Mucosa of rectum (tissue), 2 donors: ENCODE measurements around the gene TMEM63C.

Experiments
- H3K27ac ChIP-seq, 2 donors: one replicate each; pipeline ENCODE4 v1.7.0; 2013; ENCODE audit warnings: inconsistent platforms in 2 of 2, low read depth in 2 of 2, low read length in 2 of 2
- H3K27me3 ChIP-seq, 2 donors: one replicate each; pipeline ENCODE4 v1.7.0; 2013; ENCODE audit warnings: low read length in 2 of 2; ENCODE audit not compliant: control insufficient read depth in 2 of 2, insufficient read depth in 2 of 2
- H3K36me3 ChIP-seq, 2 donors: one replicate each; pipeline ENCODE4 v1.7.0; 2013; ENCODE audit warnings: low read length in 2 of 2; ENCODE audit not compliant: control insufficient read depth in 2 of 2, insufficient read depth in 2 of 2
- H3K4me1 ChIP-seq, 2 donors: one replicate each; pipeline ENCODE4 v1.7.0; 2013; ENCODE audit warnings: low read length in 2 of 2, mild to moderate bottlenecking in 1 of 2; ENCODE audit not compliant: control insufficient read depth in 2 of 2, insufficient read depth in 2 of 2
- H3K4me3 ChIP-seq, 2 donors: one replicate each; pipeline ENCODE4 v1.7.0; 2013; ENCODE audit warnings: low read length in 2 of 2
- H3K9ac ChIP-seq, 2 donors: one replicate each; pipeline ENCODE4 v1.7.0; 2013; ENCODE audit warnings: low read length in 2 of 2, low read depth in 1 of 2, mild to moderate bottlenecking in 1 of 2
- H3K9me3 ChIP-seq, 2 donors: one replicate each; pipeline ENCODE4 v1.7.0; 2013; ENCODE audit warnings: low read length in 2 of 2; ENCODE audit not compliant: control insufficient read depth in 2 of 2
- donor health status: healthy.
- donor health status: Normal muscosa, but diverticular disease.

Gene TMEM63C

GRCh38 chr14:77250927-77251326 lies 69.3 kb downstream of the TMEM63C start:
- Histone ChIP-seq H3K36me3 (no peaks in the 10 kb centered on the region), H3K27ac (no peak overlapping the region), H3K9ac (no peak overlapping the region), H3K4me1 (no peaks in the 10 kb centered on the region), H3K27me3 (no peaks in the 10 kb centered on the region), H3K4me3 (no peak overlapping the region), H3K9me3 (no peaks in the 10 kb centered on the region)

GRCh38 chr14:77251870-77252269 lies 70.3 kb downstream of the TMEM63C start:
- Histone ChIP-seq H3K4me1 (no peaks in the 10 kb centered on the region), H3K9me3 (no peaks in the 10 kb centered on the region), H3K27me3 (no peaks in the 10 kb centered on the region), H3K27ac (no peak overlapping the region), H3K36me3 (no peaks in the 10 kb centered on the region), H3K9ac (no peak overlapping the region), H3K4me3 (no peak overlapping the region)

DNA sequence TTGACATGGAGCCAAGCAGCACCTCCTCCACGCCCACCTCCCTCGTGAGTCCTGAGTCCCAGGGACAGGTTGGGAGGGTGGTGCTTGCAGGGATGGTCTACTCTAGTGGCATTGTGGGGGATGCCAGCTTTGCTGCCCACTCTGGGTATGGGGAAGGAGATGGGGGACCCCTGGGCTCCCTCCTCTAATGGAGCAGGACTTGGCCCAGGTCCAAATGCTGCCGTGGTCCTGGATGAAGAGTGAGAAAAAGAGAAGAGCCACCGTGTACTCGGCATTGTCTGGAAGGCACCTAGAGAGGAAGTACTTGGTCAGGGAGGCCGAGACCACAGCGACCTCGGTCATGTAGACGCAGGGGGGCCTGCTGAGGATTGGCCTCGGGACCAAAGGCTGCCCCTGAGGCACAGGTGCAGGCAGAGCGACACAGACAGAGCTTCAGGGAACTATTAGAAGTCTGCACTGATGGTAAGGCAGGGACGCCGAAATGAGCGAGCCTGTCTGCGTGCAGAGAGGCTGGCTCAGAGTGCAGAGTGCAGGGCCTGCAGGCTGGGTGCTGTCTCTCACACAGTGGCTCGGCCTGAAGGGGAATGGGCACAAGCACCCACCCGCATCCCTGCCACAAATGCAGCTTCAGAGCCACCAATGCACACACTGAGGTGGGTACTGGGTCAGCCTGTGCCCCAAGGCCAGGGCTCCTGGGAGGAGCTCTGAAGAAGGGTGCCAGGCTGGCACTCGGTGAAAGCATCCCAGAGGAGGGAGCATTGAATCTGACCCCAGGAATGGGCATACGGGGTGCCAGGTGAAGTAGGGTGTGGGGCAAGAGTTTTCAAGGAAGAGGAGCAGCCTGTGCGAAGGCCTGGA lies 72.0 kb downstream of the TMEM63C start:
- Histone ChIP-seq H3K27me3 (no peaks in the 10 kb centered on the region), H3K4me3 (no peak overlapping the region), H3K27ac (no peak overlapping the region), H3K9ac (no peak overlapping the region), H3K4me1 (no peaks in the 10 kb centered on the region), H3K36me3 (no peaks in the 10 kb centered on the region), H3K9me3 (no peaks in the 10 kb centered on the region)

GRCh38 chr14:77256694-77257093 lies 75.1 kb downstream of the TMEM63C start:
- no peaks in the 10 kb centered on the region for H3K27me3 ChIP-seq
- no peaks in the 10 kb centered on the region for H3K36me3 ChIP-seq
- no peak overlapping the region for H3K4me3 ChIP-seq
- no peak overlapping the region for H3K9ac ChIP-seq
- H3K27ac ChIP-seq = no peak overlapping the region
- no peaks in the 10 kb centered on the region for H3K4me1 ChIP-seq
- H3K9me3 ChIP-seq = no peaks in the 10 kb centered on the region

- no peak overlapping the region for H3K4me3 ChIP-seq
- no peak overlapping the region for H3K9ac ChIP-seq
- no peaks in the 10 kb centered on the region for H3K36me3 ChIP-seq
- no peaks in the 10 kb centered on the region for H3K27me3 ChIP-seq
- no peaks in the 10 kb centered on the region for H3K4me1 ChIP-seq
- H3K27ac ChIP-seq = no peak overlapping the region
- H3K9me3 ChIP-seq = no peaks in the 10 kb centered on the region
Observed at GRCh38 chr14:77257700-77258099, 76.1 kb downstream of the TMEM63C start.

DNA sequence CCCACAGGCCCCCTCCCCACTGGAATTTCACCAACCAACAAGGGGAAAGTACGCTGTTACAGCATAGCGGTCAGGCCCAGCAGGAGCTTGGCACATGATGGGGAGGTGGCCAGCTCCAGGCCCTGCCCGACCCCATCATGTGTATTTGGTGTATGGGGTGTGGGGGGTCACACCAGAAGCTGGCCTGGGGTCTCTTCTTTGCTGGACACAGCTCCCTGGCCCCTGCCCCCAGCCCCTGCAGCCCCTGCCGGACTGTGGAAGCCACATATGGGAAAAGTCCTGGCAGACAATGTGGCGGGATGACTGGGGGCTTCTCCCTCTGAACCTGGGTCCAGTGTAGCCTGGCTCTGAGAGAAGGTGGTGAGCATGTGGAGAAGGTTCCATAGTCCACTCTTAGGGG lies 77.0 kb downstream of the TMEM63C start:
- H3K9me3 ChIP-seq = no peaks in the 10 kb centered on the region
- H3K9ac ChIP-seq = no peak overlapping the region
- no peak overlapping the region for H3K4me3 ChIP-seq
- H3K27ac ChIP-seq = no peak overlapping the region
- no peaks in the 10 kb centered on the region for H3K27me3 ChIP-seq
- no peaks in the 10 kb centered on the region for H3K4me1 ChIP-seq
- H3K36me3 ChIP-seq = no peaks in the 10 kb centered on the region

DNA sequence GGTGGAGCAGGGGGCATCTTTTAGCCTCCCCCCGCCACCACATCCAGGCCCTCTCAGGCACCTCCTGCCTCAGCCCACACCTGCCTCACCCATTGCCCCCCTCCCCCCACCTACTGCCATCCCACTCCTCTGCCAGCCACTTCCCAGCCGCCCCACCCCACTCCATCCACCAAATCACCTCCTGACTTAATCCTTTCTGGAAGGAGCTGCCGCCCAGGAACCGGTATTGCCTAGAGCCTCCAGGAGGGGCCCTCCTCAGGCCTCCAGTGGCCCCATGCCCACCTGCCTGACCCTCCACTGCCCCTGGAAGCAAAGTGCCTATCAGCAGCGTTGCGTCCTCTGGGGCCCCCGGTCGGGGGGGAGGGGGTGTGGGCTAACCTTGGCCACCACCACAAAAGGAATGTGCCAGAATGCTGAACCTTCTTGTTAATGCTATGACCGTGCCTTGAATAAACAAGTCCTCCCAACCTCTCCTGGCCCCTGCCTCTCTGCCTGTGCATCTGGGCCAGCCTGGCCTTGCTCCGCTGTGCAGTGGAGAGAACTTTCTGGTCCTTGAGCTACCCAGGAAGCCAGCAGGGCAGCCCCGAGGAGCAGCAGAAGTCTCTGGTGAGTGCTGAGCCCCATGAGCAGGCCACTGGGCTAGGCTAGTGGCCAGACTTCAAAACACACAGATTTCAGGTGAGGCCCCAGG lies 77.6 kb downstream of the TMEM63C start:
- Histone ChIP-seq H3K4me1 (no peaks in the 10 kb centered on the region), H3K9me3 (no peaks in the 10 kb centered on the region), H3K36me3 (no peaks in the 10 kb centered on the region), H3K4me3 (no peak overlapping the region), H3K27me3 (no peaks in the 10 kb centered on the region), H3K27ac (no peak overlapping the region), H3K9ac (no peak overlapping the region)

DNA sequence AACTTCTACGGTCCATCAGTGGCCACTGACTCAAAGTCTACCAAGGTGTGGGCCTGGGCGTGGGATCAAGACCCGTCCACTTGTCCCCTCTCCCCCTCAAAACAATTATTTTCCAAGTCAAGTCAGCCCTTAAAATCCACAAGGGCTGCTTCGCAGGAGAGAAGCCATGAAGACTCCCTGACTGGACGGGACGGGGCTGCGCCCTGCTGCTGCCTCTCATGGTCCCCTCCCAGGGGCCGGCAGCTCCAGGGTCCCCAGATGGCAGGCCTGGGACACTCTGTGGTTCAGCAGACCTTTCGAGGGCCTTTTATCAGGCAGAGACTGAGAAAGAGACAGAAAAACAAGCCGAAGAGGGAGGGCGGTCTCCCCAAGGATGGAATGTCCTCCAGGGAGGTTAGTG lies 78.6 kb downstream of the TMEM63C start:
- no peak overlapping the region for H3K9ac ChIP-seq
- H3K36me3 ChIP-seq = no peaks in the 10 kb centered on the region
- no peaks in the 10 kb centered on the region for H3K4me1 ChIP-seq
- H3K27ac ChIP-seq = no peak overlapping the region
- H3K9me3 ChIP-seq = no peaks in the 10 kb centered on the region
- H3K27me3 ChIP-seq = no peaks in the 10 kb centered on the region
- no peak overlapping the region for H3K4me3 ChIP-seq

GRCh38 chr14:77260631-77261030 lies 79.0 kb downstream of the TMEM63C start:
- Histone ChIP-seq H3K27ac (no peak overlapping the region), H3K9me3 (no peaks in the 10 kb centered on the region)

GRCh38 chr14:77264466-77265186 lies 83.0 kb downstream of the TMEM63C start:
- H3K4me3 ChIP-seq = no peak overlapping the region
- H3K36me3 ChIP-seq = no peaks in the 10 kb centered on the region
- no peak overlapping the region for H3K27ac ChIP-seq
- peaks cover 7 to 13% of the 10 kb centered on the region in 2 donors for H3K27me3 ChIP-seq
- H3K4me1 ChIP-seq = no peaks in the 10 kb centered on the region
- no peak overlapping the region for H3K9ac ChIP-seq
- H3K9me3 ChIP-seq = peaks cover 0 to 4% of the 10 kb centered on the region in 2 donors

More at GRCh38 chr14:77260631-77261030, 79.0 kb downstream of the TMEM63C start:
- Histone ChIP-seq H3K4me1 (no peaks in the 10 kb centered on the region), H3K36me3 (no peaks in the 10 kb centered on the region), H3K27me3 (no peaks in the 10 kb centered on the region), H3K4me3 (no peak overlapping the region), H3K9ac (no peak overlapping the region)
